Measurements from ENCODE around the gene TOM1L2. TPM values are rescaled to one million over a fixed set of nuclear protein-coding genes. Genes with fewer than 3 reads are reported as not detected.

Gene TOM1L2
- total and polyA plus RNA-seq, 8 donors, result 20.3 to 28.2 (median 22.2) TPM

DNA sequence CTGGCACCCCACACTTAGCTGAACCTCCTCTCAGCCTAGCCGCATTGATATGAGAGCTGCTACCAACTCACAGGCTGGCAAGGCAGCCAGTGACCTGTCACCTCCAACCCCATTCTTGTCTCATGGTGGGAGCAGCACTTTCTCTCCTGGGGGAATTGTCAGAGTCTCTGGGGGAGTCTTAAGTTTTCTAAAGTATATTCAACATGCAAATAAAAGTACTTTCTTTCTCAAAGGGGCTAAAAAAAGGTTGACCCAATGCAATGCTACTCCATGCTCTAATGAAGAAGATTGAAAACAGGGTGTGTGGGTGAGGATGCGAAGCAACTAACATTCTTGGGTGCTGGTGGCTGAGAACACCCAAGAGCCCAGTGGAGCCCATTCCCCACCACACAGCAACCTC is 82.3 kb downstream of the TOM1L2 start:
- intact Hi-C loops (cut with DNase I), result loop anchor here in 2 of 3 donors (10.0 kb wide), 2 partner anchors 135 to 145 kb away; partner anchors contain the start of genes ATPAF2 (in 1 of the 2) and GID4 (in 1 of the 2)
- H3K4me1 ChIP-seq, result no peaks in the 10 kb centered on the region
- H3K27me3 ChIP-seq, result no peaks in the 10 kb centered on the region
- peaks cover 0 to under 1% (median 0%) of the 10 kb centered on the region in 3 donors for H3K36me3 ChIP-seq
- no peak overlapping the region for H3K4me3 ChIP-seq
- ATAC-seq (no peak), DNase-seq (no peak), FAIRE-seq (no peak)
- 96 to 98% methylated on average over 2 of the region's 2 CpGs for WGBS, 2 donors
- no peak overlapping the region for H3K27ac ChIP-seq
- no peaks in the 10 kb centered on the region for H3K9me3 ChIP-seq
- TF ChIP-seq, protein P1, sequence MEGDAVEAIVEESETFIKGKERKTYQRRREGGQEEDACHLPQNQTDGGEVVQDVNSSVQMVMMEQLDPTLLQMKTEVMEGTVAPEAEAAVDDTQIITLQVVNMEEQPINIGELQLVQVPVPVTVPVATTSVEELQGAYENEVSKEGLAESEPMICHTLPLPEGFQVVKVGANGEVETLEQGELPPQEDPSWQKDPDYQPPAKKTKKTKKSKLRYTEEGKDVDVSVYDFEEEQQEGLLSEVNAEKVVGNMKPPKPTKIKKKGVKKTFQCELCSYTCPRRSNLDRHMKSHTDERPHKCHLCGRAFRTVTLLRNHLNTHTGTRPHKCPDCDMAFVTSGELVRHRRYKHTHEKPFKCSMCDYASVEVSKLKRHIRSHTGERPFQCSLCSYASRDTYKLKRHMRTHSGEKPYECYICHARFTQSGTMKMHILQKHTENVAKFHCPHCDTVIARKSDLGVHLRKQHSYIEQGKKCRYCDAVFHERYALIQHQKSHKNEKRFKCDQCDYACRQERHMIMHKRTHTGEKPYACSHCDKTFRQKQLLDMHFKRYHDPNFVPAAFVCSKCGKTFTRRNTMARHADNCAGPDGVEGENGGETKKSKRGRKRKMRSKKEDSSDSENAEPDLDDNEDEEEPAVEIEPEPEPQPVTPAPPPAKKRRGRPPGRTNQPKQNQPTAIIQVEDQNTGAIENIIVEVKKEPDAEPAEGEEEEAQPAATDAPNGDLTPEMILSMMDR (IDR thresholded peaks at IDR 0.05), result no peak

DNA sequence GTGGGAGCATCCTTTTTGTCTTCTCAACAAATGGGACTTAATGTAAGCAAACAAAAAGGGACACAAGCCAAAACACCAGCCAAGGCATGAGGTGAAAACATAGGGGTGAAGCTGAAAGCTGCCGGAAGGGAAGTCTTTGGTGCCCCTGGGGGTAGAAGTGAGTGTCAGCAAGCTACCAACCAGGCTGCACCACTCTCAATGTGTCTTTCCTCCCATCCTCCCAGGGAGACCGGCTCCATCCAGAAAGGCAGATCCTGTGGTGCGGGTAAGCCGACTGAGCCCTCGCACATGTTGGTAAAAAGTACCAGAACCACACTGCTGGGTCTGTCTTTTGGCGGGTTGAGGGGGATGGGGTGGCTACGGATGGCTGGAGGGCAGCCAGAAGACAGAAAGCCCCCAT is 83.4 kb downstream of the TOM1L2 start:
- FAIRE-seq (no peak), DNase-seq (no peak), ATAC-seq (no peak)
- no peaks in the 10 kb centered on the region for H3K4me1 ChIP-seq
- no peak overlapping the region for H3K27ac ChIP-seq
- no peaks in the 10 kb centered on the region for H3K27me3 ChIP-seq
- WGBS, 2 donors, result 86 to 88% methylated on average over 7 of the region's 7 CpGs
- TF ChIP-seq, protein P1 (IDR thresholded peaks at IDR 0.05), result no peak
- no peaks in the 10 kb centered on the region for H3K9me3 ChIP-seq
- no peak overlapping the region for H3K4me3 ChIP-seq
- peaks cover 3 to 7% (median 6%) of the 10 kb centered on the region in 3 donors for H3K36me3 ChIP-seq
- intact Hi-C loops (cut with DNase I), result loop anchor here in 1 of 3 donors (10.0 kb wide), 1 partner anchor 136 kb away; no protein-coding TSS in a partner anchor

DNA sequence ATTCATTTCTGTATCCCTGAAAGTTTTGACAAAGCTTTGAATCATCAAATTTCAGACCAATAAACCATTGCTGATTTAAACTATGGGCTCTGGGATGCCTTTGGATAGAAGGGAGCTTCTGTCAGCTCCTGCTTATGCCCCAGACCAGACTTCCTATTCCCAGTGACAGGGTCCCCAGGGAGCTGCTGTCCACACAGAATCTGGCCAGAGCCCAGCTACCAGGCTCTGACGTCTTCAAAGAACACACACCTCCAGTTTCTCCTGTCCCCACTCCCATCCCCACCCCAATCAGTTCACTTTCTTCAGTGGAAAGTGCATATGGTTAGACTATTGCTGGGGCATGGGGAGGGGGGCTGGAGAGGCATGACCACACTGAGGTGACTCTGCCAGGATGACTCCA is 83.8 kb downstream of the TOM1L2 start:
- Histone ChIP-seq H3K9me3 (no peaks in the 10 kb centered on the region), H3K27ac (no peak overlapping the region), H3K4me1 (no peaks in the 10 kb centered on the region), H3K4me3 (no peak overlapping the region), H3K36me3 (peaks cover 3 to 7% (median 6%) of the 10 kb centered on the region in 3 donors), H3K27me3 (no peaks in the 10 kb centered on the region)
- DNase-seq, result no peak
- intact Hi-C loops (cut with DNase I), result loop anchor here in 1 of 3 donors (10.0 kb wide), 1 partner anchor 136 kb away; no protein-coding TSS in a partner anchor
- no peak for FAIRE-seq
- ATAC-seq, result no peak
- 46 to 74% methylated on average over 1 of the region's 1 CpG for WGBS, 2 donors
- TF ChIP-seq, protein P1 (IDR thresholded peaks at IDR 0.05), result no peak

DNA sequence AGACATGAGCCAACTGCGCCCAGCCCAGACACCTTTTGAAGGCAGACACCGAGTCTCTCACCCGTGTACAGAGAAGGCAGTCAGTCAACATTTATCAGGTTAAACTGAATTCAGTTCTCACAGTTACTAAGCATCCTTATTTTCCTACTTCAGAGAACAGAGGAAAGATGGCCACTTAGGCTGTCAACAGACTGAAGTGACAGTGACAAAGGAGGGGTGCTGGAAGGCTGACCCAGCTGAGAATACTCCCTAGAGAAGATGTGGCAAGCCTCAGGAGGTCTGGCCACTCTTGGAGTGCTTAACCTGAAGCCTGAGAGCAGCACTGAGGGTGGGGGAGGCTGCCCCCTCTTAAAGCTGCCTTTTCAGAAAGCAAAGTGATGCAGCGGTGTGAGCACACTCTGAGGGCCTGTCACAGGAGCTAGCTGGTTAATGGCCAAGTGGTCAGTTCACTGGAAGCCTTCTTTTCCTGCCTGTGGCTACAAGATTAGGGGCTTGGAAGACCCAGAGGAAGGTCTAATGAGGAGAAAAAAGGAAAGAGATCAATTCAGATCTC is 84.4 kb downstream of the TOM1L2 start:
- no peaks in the 10 kb centered on the region for H3K27me3 ChIP-seq
- H3K4me1 ChIP-seq, result no peaks in the 10 kb centered on the region
- 92 to 94% methylated on average over 4 of the region's 4 CpGs for WGBS, 2 donors
- no peak overlapping the region for H3K4me3 ChIP-seq
- FAIRE-seq, result no peak
- TF ChIP-seq, protein P1 (IDR thresholded peaks at IDR 0.05), result no peak
- H3K9me3 ChIP-seq, result no peaks in the 10 kb centered on the region
- H3K36me3 ChIP-seq, result peaks cover 3 to 7% (median 6%) of the 10 kb centered on the region in 3 donors
- DNase-seq, result no peak
- H3K27ac ChIP-seq, result no peak overlapping the region
- intact Hi-C loops (cut with DNase I), result loop anchor here in 1 of 3 donors (10.0 kb wide), 1 partner anchor 137 kb away; no protein-coding TSS in a partner anchor
- no peak for ATAC-seq

DNA sequence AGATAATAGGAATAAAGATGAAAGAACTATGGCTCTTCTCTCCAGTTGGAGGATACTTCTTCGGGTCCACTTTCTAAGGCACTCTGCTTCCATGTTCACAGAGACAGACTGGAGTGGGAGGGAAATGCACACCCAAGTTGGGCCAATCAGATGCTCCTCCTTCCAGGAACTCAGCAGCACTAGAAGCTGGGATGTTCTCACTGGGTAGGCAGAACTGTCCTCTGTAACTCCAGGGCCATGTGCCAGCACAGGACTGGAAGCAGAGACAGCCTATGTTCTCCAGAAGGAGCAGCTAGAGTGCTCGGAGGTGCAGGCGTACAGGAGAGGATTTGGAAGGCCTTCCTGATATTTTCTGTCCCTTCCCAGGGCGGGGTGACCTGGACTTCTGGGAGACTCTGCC is 85.5 kb downstream of the TOM1L2 start:
- no peak overlapping the region for H3K27ac ChIP-seq
- peaks cover 3 to 7% (median 6%) of the 10 kb centered on the region in 3 donors for H3K36me3 ChIP-seq
- no peaks in the 10 kb centered on the region for H3K9me3 ChIP-seq
- ATAC-seq, result no peak
- intact Hi-C loops (cut with DNase I), result loop anchor here in 1 of 3 donors (10.0 kb wide), 1 partner anchor 138 kb away; no protein-coding TSS in a partner anchor
- DNase-seq, result no peak
- WGBS, 2 donors, result 90 to 91% methylated on average over 4 of the region's 4 CpGs
- TF ChIP-seq, protein P1 (IDR thresholded peaks at IDR 0.05), result no peak
- H3K4me1 ChIP-seq, result no peaks in the 10 kb centered on the region
- H3K27me3 ChIP-seq, result no peaks in the 10 kb centered on the region
- FAIRE-seq, result no peak
- no peak overlapping the region for H3K4me3 ChIP-seq
